ENCODE results near the gene FAM83D.

- TF ChIP-seq POLR2A (IDR thresholded peaks at IDR 0.05; ENCODE audit: low read depth) = peak; percentile 89
- TF ChIP-seq, protein P1, sequence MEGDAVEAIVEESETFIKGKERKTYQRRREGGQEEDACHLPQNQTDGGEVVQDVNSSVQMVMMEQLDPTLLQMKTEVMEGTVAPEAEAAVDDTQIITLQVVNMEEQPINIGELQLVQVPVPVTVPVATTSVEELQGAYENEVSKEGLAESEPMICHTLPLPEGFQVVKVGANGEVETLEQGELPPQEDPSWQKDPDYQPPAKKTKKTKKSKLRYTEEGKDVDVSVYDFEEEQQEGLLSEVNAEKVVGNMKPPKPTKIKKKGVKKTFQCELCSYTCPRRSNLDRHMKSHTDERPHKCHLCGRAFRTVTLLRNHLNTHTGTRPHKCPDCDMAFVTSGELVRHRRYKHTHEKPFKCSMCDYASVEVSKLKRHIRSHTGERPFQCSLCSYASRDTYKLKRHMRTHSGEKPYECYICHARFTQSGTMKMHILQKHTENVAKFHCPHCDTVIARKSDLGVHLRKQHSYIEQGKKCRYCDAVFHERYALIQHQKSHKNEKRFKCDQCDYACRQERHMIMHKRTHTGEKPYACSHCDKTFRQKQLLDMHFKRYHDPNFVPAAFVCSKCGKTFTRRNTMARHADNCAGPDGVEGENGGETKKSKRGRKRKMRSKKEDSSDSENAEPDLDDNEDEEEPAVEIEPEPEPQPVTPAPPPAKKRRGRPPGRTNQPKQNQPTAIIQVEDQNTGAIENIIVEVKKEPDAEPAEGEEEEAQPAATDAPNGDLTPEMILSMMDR (IDR thresholded peaks at IDR 0.05) = peak in 1 of 3 experiments; percentile 13
Measured at GRCh38 chr20:38926142-38926933, at the start of gene FAM83D.

Measured in esophagus muscularis mucosa (tissue), 3 donors.